ENCODE measurements around the gene ARAP2.

- no peak for TF ChIP-seq CTCF (IDR thresholded peaks at IDR 0.05 in 8 of 11, conservative IDR thresholded peaks at IDR 0.05 in 3 of 11)
- no peak for TF ChIP-seq POLR2A (IDR thresholded peaks at IDR 0.05)
These were observed 44.6 kb upstream of the ARAP2 start for GRCh38 chr4:36288731-36289426.

All from spleen (tissue), 7 donors.